PC-3 (cell line): ENCODE results near the gene AK8.

Source experiments
- EZH2phosphoT487 ChIP-seq: fragments of 300-600 bp; sonication (generic); IDR thresholded peaks from 2 replicates; pipeline ENCODE4 v1.6.1; 2018; ENCODE audit warnings: mild to moderate bottlenecking, antibody characterized with exemption, low read length, borderline replicate concordance
- TF ChIP-seq, protein P1 (sequence below): fragments of 300-600 bp; sonication (generic); conservative IDR thresholded peaks from 2 replicates; pipeline ENCODE4 v1.5.1; 2017; ENCODE audit warnings: antibody characterized with exemption, low read depth, mild to moderate bottlenecking, low read length

DNA sequence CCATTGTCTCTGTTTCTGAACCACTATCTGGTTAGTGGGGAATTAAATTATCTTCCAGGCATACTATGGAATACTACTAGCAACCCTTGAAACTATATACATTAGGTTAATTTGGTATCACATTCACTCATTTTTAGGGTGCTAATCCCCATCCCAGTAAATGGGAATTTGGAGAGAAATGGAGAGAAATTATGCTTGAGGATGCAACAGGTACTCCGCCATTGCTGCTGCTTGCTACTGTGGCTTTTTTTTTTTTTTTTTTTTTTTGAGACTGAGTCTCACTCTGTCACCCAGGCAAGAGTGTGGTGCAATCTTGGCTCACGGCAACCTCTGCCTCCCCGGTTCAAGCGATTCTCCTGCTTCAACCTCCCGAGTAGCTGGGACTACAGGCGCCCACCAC is 66.1 kb downstream of the AK8 start:
- TF ChIP-seq, protein P1, sequence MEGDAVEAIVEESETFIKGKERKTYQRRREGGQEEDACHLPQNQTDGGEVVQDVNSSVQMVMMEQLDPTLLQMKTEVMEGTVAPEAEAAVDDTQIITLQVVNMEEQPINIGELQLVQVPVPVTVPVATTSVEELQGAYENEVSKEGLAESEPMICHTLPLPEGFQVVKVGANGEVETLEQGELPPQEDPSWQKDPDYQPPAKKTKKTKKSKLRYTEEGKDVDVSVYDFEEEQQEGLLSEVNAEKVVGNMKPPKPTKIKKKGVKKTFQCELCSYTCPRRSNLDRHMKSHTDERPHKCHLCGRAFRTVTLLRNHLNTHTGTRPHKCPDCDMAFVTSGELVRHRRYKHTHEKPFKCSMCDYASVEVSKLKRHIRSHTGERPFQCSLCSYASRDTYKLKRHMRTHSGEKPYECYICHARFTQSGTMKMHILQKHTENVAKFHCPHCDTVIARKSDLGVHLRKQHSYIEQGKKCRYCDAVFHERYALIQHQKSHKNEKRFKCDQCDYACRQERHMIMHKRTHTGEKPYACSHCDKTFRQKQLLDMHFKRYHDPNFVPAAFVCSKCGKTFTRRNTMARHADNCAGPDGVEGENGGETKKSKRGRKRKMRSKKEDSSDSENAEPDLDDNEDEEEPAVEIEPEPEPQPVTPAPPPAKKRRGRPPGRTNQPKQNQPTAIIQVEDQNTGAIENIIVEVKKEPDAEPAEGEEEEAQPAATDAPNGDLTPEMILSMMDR, result no peak
- TF ChIP-seq EZH2phosphoT487, result no peak
